Heart right ventricle (tissue), 16 donors: Measurements from ENCODE around the gene SLC23A2. TPM values are rescaled to one million over a fixed set of nuclear protein-coding genes. Genes with fewer than 3 reads are reported as not detected.

ENCODE experiments used
- ATAC-seq, 8 donors: fragments of 200-7000 bp; cut with Tn5 transposase; one replicate each; pipeline ENCODE4 v1.9.1; 2020; ENCODE audit warnings: mild to moderate bottlenecking in 8 of 8, moderate library complexity in 8 of 8, moderate number of reproducible peaks in 1 of 8
- DNase-seq, 2 donors: peaks; one replicate each; pipeline ENCODE4 v3.0.0-alpha.2; 2020
- H3K27ac ChIP-seq, 10 donors: fragments of 200-600 bp; sonication (generic) in 2 of 10; one replicate each; pipeline versions ENCODE4 v1.5.0 to v1.8.0; 2020 to 2022; ENCODE audit warnings: mild to moderate bottlenecking in 3 of 10
- H3K27me3 ChIP-seq, 7 donors: fragments of 200-600 bp; one replicate each; pipeline ENCODE4 v1.8.0; 2021 to 2022; ENCODE audit warnings: mild to moderate bottlenecking in 2 of 7
- H3K36me3 ChIP-seq, 9 donors: fragments of 200-600 bp; sonication (generic) in 1 of 9; one replicate each; pipeline versions ENCODE4 v1.5.0 to v1.8.0; 2020 to 2022; ENCODE audit warnings: mild to moderate bottlenecking in 2 of 9
- H3K4me1 ChIP-seq, 9 donors: fragments of 200-600 bp; sonication (generic) in 1 of 9; one replicate each; pipeline versions ENCODE4 v1.5.0 to v1.8.0; 2020 to 2022; ENCODE audit warnings: mild to moderate bottlenecking in 4 of 9
- H3K4me3 ChIP-seq, 10 donors: fragments of 200-600 bp; sonication (generic) in 2 of 10; one replicate each; pipeline versions ENCODE4 v1.5.0 to v1.8.0; 2020 to 2022; ENCODE audit warnings: mild to moderate bottlenecking in 7 of 10, moderate library complexity in 2 of 10
- H3K9me3 ChIP-seq, 11 donors: fragments of 200-600 bp in 10 of 11; sonication (generic) in 2 of 11; one replicate each; pipeline versions ENCODE4 v1.5.0 to v1.8.0; 2013 to 2022; ENCODE audit warnings: mild to moderate bottlenecking in 2 of 11, control low read depth in 1 of 11, moderate library complexity in 1 of 11
- CTCF ChIP-seq, 9 donors: fragments of 200-600 bp; sonication (generic) in 2 of 9; IDR thresholded peaks; one replicate each; pipeline versions ENCODE4 v1.5.0 to v1.8.0; 2021 to 2022; ENCODE audit warnings: antibody characterized with exemption in 9 of 9, mild to moderate bottlenecking in 5 of 9, moderate library complexity in 1 of 9
- WGBS, 2 donors: extraction: QIAGEN DNeasy Blood & Tissue Kit; methylation state at CpG; one replicate each; pipeline ENCODE4 v1.1.7; 2013; ENCODE audit warnings: inconsistent platforms in 1 of 2; 5-methylcytosine and 5-hydroxymethylcytosine counted together
- intact Hi-C, 10 donors: fragments of 100-400 bp; cut with DNase I; formaldehyde crosslinking; loops; one replicate each; pipeline versions ENCODE4 v1.11.1 to v1.14.2; 2022
- polyA plus RNA-seq, 2 donors: library from polyadenylated mRNA; stranded (reverse); fragments of 200-250 nt; gene quantifications; one replicate each; pipeline ENCODE4 v1.2.3, GENCODE V29; 2013
- total RNA-seq, 10 donors: library from RNA; stranded (reverse); fragmentation: NEBNext Ultra II Directional in 3 of 10; extraction: Animal tissue kit (Norgen Biotek cat#: 25700) in 3 of 10; gene quantifications; one replicate each; pipeline versions ENCODE4 v1.2.1 to v1.2.4, GENCODE V29; 2021 to 2023
- donor health status: Arrhythmogenic right ventricular cardiomyopathy.
- donor health status: ischemic (EF 13 %, LVEDD 7.1; RV severe dilation, severe dysfunction).
- donor health status: healthy with polysubstance abuse.
- donor health status: DM: no; HTN: yes; CAD: no.
- donor health status: DM: no; HTN: no; CAD: no.
- donor health status: ischemic (EF 25% LVEDD 6.9; RV normal size, moderate dysfunction).
- donor health status: ischemic (EF 25% LVEDD 5.7; RV mildly dilated, moderate dysfunction).
- donor health status: healthy.
- donor health status: DM: yes; HTN: yes; CAD: no.
- donor health status: Ischemic cardiomyopathy.
- donor health status: ischemic (EF 35%, LVEDD 5.7; RV mildly dilated, moderate dysfunction).
- donor health status: nonischemic (EF 11% LVEDD 7.7; RV severe dilation, severe dysfunction).
- donor health status: DM: yes; HTN: yes; CAD: no.
- donor health status: PGD.
- donor health status: ischemic (EF 29% LVEDD 5.4; RV normal size, mild dysfunction).
- donor health status: nonischemic (EF 23%, LVEDD 6.1; RV moderate dilation, normal function).

SLC23A2 gene
- total and polyA plus RNA-seq, 12 donors = 2.0 to 12.3 (median 6.9) TPM

GRCh38 chr20:4844751-4845465 is 156.4 kb downstream of the SLC23A2 start:
- H3K36me3 ChIP-seq = no peaks in the 10 kb centered on the region
- peaks cover 0 to 8% (median 0%) of the 10 kb centered on the region in 11 donors for H3K9me3 ChIP-seq
- H3K4me3 ChIP-seq = no peak overlapping the region
- no peak for TF ChIP-seq CTCF (IDR thresholded peaks at IDR 0.05)
- H3K27ac ChIP-seq = peak overlapping the region in 1 of 10 donors; percentile 36
- no peak for ATAC-seq
- H3K27me3 ChIP-seq = no peaks in the 10 kb centered on the region
- peaks cover 0 to 13% (median 0%) of the 10 kb centered on the region in 9 donors for H3K4me1 ChIP-seq
- 87 to 92% methylated on average over 8 to 9 of the region's 9 CpGs for WGBS, 2 donors
- DNase-seq = no peak
- intact Hi-C loops = no loop called here

- no peak overlapping the region for H3K4me3 ChIP-seq
- WGBS, 2 donors = 69 to 80% methylated on average over 4 of the region's 4 CpGs
- no peak for ATAC-seq
- intact Hi-C loops = no loop called here
- peaks cover 0 to 10% (median 0%) of the 10 kb centered on the region in 11 donors for H3K9me3 ChIP-seq
- no peak for TF ChIP-seq CTCF (IDR thresholded peaks at IDR 0.05)
- no peak for DNase-seq
- no peaks in the 10 kb centered on the region for H3K36me3 ChIP-seq
- H3K27ac ChIP-seq = no peak overlapping the region
- peaks cover 0 to 13% (median 0%) of the 10 kb centered on the region in 9 donors for H3K4me1 ChIP-seq
- H3K27me3 ChIP-seq = no peaks in the 10 kb centered on the region
Measured at GRCh38 chr20:4844325-4844724, 157.0 kb downstream of the SLC23A2 start.

GRCh38 chr20:4840801-4841200 is 160.5 kb downstream of the SLC23A2 start:
- WGBS, 2 donors = 50 to 76% methylated on average over 1 of the region's 1 CpG
- ATAC-seq = no peak
- intact Hi-C loops = no loop called here

GRCh38 chr20:4838526-4838925 is 162.8 kb downstream of the SLC23A2 start:
- Histone ChIP-seq H3K4me1 (peaks cover 0 to 23% (median 0%) of the 10 kb centered on the region in 9 donors), H3K27ac (no peak overlapping the region), H3K27me3 (peaks cover 0 to 5% (median 0%) of the 10 kb centered on the region in 7 donors), H3K9me3 (peaks cover 0 to 10% (median 0%) of the 10 kb centered on the region in 11 donors), H3K4me3 (no peak overlapping the region), H3K36me3 (no peaks in the 10 kb centered on the region)
- DNase-seq = no peak
- intact Hi-C loops = no loop called here
- WGBS, 2 donors = 62 to 65% methylated on average over 8 of the region's 8 CpGs
- ATAC-seq = no peak
- no peak for TF ChIP-seq CTCF (IDR thresholded peaks at IDR 0.05)

More at GRCh38 chr20:4840801-4841200, 160.5 kb downstream of the SLC23A2 start:
- Histone ChIP-seq H3K27me3 (peaks cover 0 to 5% (median 0%) of the 10 kb centered on the region in 7 donors), H3K4me3 (no peak overlapping the region), H3K36me3 (no peaks in the 10 kb centered on the region), H3K4me1 (peaks cover 0 to 12% (median 2%) of the 10 kb centered on the region in 9 donors), H3K27ac (no peak overlapping the region), H3K9me3 (peaks cover 0 to 10% (median 0%) of the 10 kb centered on the region in 11 donors)
- TF ChIP-seq CTCF (IDR thresholded peaks at IDR 0.05) = no peak
- DNase-seq = no peak
